Panc1 (cell line): ENCODE results near the gene KIF15. TPM values are rescaled to one million over a fixed set of nuclear protein-coding genes. Genes with fewer than 3 reads are reported as not detected.

Experiments
- ATAC-seq: fragments of 200-7000 bp; cut with Tn5 transposase; 2 replicates; pipeline ENCODE4 v1.9.1; 2020; ENCODE audit warnings: mild to moderate bottlenecking, moderate library complexity
- BruUV-seq: library from RNA; stranded (reverse); fragments of 400-500 nt; replicated peaks from 2 replicates; lab custom pipeline; 2021; lab: Mats Ljungman, UMichigan
- CTCF ChIA-PET: fragments of 300-600 bp; sonication (Branson Sonifier 250); formaldehyde crosslinking; loops from one replicate; lab custom pipeline; 2022; ENCODE audit warnings: antibody characterized with exemption; lab: Charles Lee
- POLR2A ChIA-PET: fragments of 300-600 bp; sonication (Branson Sonifier 250); formaldehyde crosslinking; loops from one replicate; lab custom pipeline; 2022; ENCODE audit warnings: antibody characterized with exemption; lab: Charles Lee
- DNase-seq: peaks from one replicate; pipeline ENCODE4 v3.0.0-alpha.2; 2010; ENCODE audit warnings: low read depth, low spot score
- H3K27ac ChIP-seq: 2 replicates; pipeline ENCODE4 v1.5.1; 2011; ENCODE audit warnings: mild to moderate bottlenecking, low read length, inconsistent platforms
- H3K27me3 ChIP-seq: fragments of 200-500 bp; sonication (Bioruptor generic); 2 replicates; pipeline ENCODE4 v1.6.0; 2014; ENCODE audit warnings: low read length, inconsistent platforms; ENCODE audit not compliant: control insufficient read depth, insufficient read depth
- H3K36me3 ChIP-seq: fragments of 200-500 bp; sonication (Bioruptor generic); 2 replicates; pipeline ENCODE4 v1.5.1; 2014; ENCODE audit warnings: inconsistent platforms, mild to moderate bottlenecking, low read length, moderate library complexity; ENCODE audit not compliant: control insufficient read depth, insufficient read depth
- H3K4me1 ChIP-seq: 2 replicates; pipeline ENCODE4 v1.5.1; 2011; ENCODE audit warnings: inconsistent platforms, mild to moderate bottlenecking, low read length, moderate library complexity; ENCODE audit not compliant: control insufficient read depth, insufficient read depth
- H3K4me3 ChIP-seq, 2 experiments: 2 replicates each; pipeline ENCODE4 v1.5.1; 2011 to 2012; ENCODE audit warnings: low read depth in 2 of 2, low read length in 2 of 2, mild to moderate bottlenecking in 2 of 2, inconsistent platforms in 1 of 2, moderate library complexity in 1 of 2
- H3K9me3 ChIP-seq: fragments of 200-500 bp; sonication (Bioruptor generic); 2 replicates; pipeline ENCODE4 v1.5.1; 2014; ENCODE audit warnings: low read depth, mild to moderate bottlenecking, inconsistent platforms, low read length, moderate library complexity; ENCODE audit not compliant: control insufficient read depth, insufficient read depth
- CTCF ChIP-seq: fragments of 450-650 bp; IDR thresholded peaks from 2 replicates; pipeline ENCODE4 v1.5.1; 2017; ENCODE audit warnings: mild to moderate bottlenecking
- POLR2AphosphoS5 ChIP-seq: IDR thresholded peaks from 2 replicates; pipeline ENCODE4 v1.6.1; 2012; ENCODE audit warnings: mild to moderate bottlenecking, low read depth, low read length, moderate library complexity
- SIN3A ChIP-seq: IDR thresholded peaks from 2 replicates; pipeline ENCODE4 v1.6.1; 2012; ENCODE audit warnings: low read depth, mild to moderate bottlenecking, low read length, moderate library complexity, borderline replicate concordance; ENCODE audit not compliant: insufficient read depth
- TCF7L2 ChIP-seq: IDR thresholded peaks from 2 replicates; pipeline ENCODE4 v1.6.1; 2011; ENCODE audit warnings: mild to moderate bottlenecking, low read depth, low read length, inconsistent platforms
- in situ Hi-C: cut with HindIII; loops from 2 replicates; pipeline ENCODE4 v1.10.0; 2016; ENCODE audit warnings: low sequenced_read_pairs, low pct_unique_long_range_greater_than_20kb
- intact Hi-C: fragments of 100-400 bp; cut with micrococcal nuclease; formaldehyde crosslinking; loops from one replicate; pipeline ENCODE4 v1.10.0; 2022; ENCODE audit not compliant: unreplicated experiment
- total RNA-seq: library from RNA; stranded (reverse); gene quantifications from one replicate; pipeline ENCODE4 v1.2.1, GENCODE V29; 2021; ENCODE audit not compliant: unreplicated experiment
- TF ChIP-seq, protein P1 (sequence below), 2 experiments: IDR thresholded peaks; 2 replicates each; pipeline ENCODE4 v1.6.1; 2011 to 2012; ENCODE audit warnings: low read depth in 2 of 2, control low read depth in 1 of 2, low read length in 1 of 2, mild to moderate bottlenecking in 1 of 2, moderate library complexity in 1 of 2; ENCODE audit not compliant: insufficient read depth in 1 of 2

KIF15 gene
- total RNA-seq, 1 experiment from 2014 or later: 12.2 TPM

- no peaks in the 10 kb centered on the region for H3K4me1 ChIP-seq
- ChIA-PET POLR2A (no interaction called here), CTCF (no interaction called here)
- ATAC-seq (no peak), DNase-seq (no peak)
- intact Hi-C loops (no loop called here), in situ Hi-C loops (no loop called here)
- no peaks in the 10 kb centered on the region for H3K36me3 ChIP-seq
- BruUV-seq: no TSS peak
- no peak overlapping the region for H3K27ac ChIP-seq
- no peak overlapping the region for H3K4me3 ChIP-seq
- no peaks in the 10 kb centered on the region for H3K9me3 ChIP-seq
- TF ChIP-seq SIN3A (no peak), POLR2AphosphoS5 (no peak), TCF7L2 (no peak), CTCF (no peak)
- TF ChIP-seq, protein P1, sequence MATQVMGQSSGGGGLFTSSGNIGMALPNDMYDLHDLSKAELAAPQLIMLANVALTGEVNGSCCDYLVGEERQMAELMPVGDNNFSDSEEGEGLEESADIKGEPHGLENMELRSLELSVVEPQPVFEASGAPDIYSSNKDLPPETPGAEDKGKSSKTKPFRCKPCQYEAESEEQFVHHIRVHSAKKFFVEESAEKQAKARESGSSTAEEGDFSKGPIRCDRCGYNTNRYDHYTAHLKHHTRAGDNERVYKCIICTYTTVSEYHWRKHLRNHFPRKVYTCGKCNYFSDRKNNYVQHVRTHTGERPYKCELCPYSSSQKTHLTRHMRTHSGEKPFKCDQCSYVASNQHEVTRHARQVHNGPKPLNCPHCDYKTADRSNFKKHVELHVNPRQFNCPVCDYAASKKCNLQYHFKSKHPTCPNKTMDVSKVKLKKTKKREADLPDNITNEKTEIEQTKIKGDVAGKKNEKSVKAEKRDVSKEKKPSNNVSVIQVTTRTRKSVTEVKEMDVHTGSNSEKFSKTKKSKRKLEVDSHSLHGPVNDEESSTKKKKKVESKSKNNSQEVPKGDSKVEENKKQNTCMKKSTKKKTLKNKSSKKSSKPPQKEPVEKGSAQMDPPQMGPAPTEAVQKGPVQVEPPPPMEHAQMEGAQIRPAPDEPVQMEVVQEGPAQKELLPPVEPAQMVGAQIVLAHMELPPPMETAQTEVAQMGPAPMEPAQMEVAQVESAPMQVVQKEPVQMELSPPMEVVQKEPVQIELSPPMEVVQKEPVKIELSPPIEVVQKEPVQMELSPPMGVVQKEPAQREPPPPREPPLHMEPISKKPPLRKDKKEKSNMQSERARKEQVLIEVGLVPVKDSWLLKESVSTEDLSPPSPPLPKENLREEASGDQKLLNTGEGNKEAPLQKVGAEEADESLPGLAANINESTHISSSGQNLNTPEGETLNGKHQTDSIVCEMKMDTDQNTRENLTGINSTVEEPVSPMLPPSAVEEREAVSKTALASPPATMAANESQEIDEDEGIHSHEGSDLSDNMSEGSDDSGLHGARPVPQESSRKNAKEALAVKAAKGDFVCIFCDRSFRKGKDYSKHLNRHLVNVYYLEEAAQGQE (IDR thresholded peaks at IDR 0.05; ENCODE audit: insufficient read depth in 1 of 2, low read depth in 2 of 2, low read length in 1 of 2): no peak
- no peaks in the 10 kb centered on the region for H3K27me3 ChIP-seq
Observed at GRCh38 chr3:44902628-44903027, 141.0 kb downstream of the KIF15 start.

Other genes starting within 250 kb of the KIF15 start
- gene ZKSCAN7, start 206.6 kb upstream of the KIF15 start, total RNA-seq: not detected
- gene ZNF660, start 176.8 kb upstream of the KIF15 start, total RNA-seq: not detected
- 7.0 TPM for gene ZNF197, start 136.8 kb upstream of the KIF15 start, total RNA-seq
- gene ZNF35, start 113.1 kb upstream of the KIF15 start, total RNA-seq: 9.3 TPM
- gene ZNF502, start 49.1 kb upstream of the KIF15 start, total RNA-seq: not detected
- 0.15 TPM for gene ZNF501, start 32.2 kb upstream of the KIF15 start, total RNA-seq
- 17.5 TPM for gene KIAA1143, start 175 bp upstream of the KIF15 start, total RNA-seq
- 12.7 TPM for gene TMEM42, start 100.1 kb downstream of the KIF15 start, total RNA-seq
- gene TGM4, start 112.8 kb downstream of the KIF15 start, total RNA-seq: 0.46 TPM
- 49.5 TPM for gene ZDHHC3, start 214.4 kb downstream of the KIF15 start, total RNA-seq
- gene EXOSC7, start 214.4 kb downstream of the KIF15 start, total RNA-seq: 38.4 TPM